Neural cell (in vitro differentiated cells): Measurements from ENCODE around the gene GRIK2.

Source experiments
- CTCF ChIP-seq: fragments of 450-650 bp; IDR thresholded peaks from 2 replicates; pipeline ENCODE4 v1.5.1; 2014; ENCODE audit warnings: antibody characterized with exemption, mild to moderate bottlenecking, moderate library complexity; ENCODE audit not compliant: poor library complexity, severe bottlenecking
- EP300 ChIP-seq: fragments of 450-650 bp; conservative IDR thresholded peaks from 2 replicates; pipeline ENCODE4 v1.6.1; 2014; ENCODE audit warnings: antibody characterized with exemption, mild to moderate bottlenecking, moderate library complexity; ENCODE audit not compliant: poor library complexity, severe bottlenecking
- EZH2 ChIP-seq: fragments of 200-600, 300-800 bp; shearing (Covaris generic), sonication (generic); IDR thresholded peaks from 2 replicates; pipeline ENCODE4 v1.6.1; 2014; ENCODE audit warnings: antibody characterized with exemption, low read length, borderline replicate concordance, mild to moderate bottlenecking; ENCODE audit not compliant: insufficient read depth, poor library complexity, severe bottlenecking
- POLR2AphosphoS5 ChIP-seq: IDR thresholded peaks from 2 replicates; pipeline ENCODE4 v1.6.1; 2012
- REST ChIP-seq: IDR thresholded peaks from 2 replicates; pipeline ENCODE4 v1.6.1; 2012; ENCODE audit warnings: borderline replicate concordance
- TAF1 ChIP-seq: IDR thresholded peaks from 2 replicates; pipeline ENCODE4 v1.6.1; 2012; ENCODE audit warnings: low read depth

GRCh38 chr6:101397199-101397598 is 3.7 kb downstream of the GRIK2 start:
- TF ChIP-seq CTCF: peak; percentile 82
- TF ChIP-seq TAF1: no peak
- no peak for TF ChIP-seq REST
- no peak for TF ChIP-seq EP300
- no peak for TF ChIP-seq EZH2
- no peak for TF ChIP-seq POLR2AphosphoS5
